ENCODE measurements around the gene RPL13. TPM values are rescaled to one million over a fixed set of nuclear protein-coding genes. Genes with fewer than 3 reads are reported as not detected.

RPL13 gene
- total and polyA plus RNA-seq, 9 of the 15 experiments (the other 6 are each of a cell fraction or from before 2014, with no cell fraction given): 227 to 6,042 (median 1,633) TPM

- TF ChIP-seq HCFC1 (IDR thresholded peaks at IDR 0.05; ENCODE audit: low read depth, low read length) (peak; percentile 70; the same call in 1 of the 2 replicates), SMAD4 (CRISPR knock-in tag; conservative IDR thresholded peaks at IDR 0.05) (peak; percentile 84; the same call in 1 of the 2 replicates), GATAD2A (IDR thresholded peaks at IDR 0.05) (no peak), EP400 (IDR thresholded peaks at IDR 0.05) (peak; percentile 99), MITF (IDR thresholded peaks at IDR 0.05) (peak; percentile 12; the same call in 1 of the 2 replicates), CTBP1 (IDR thresholded peaks at IDR 0.05; ENCODE audit: borderline replicate concordance) (peak; percentile 61), CTCF (IDR thresholded peaks at IDR 0.05 in 2 of 3, conservative IDR thresholded peaks at IDR 0.05 in 1 of 3; ENCODE audit: insufficient read depth in 2 of 3, low read depth in 1 of 3, low read length in 3 of 3) (peak in 1 of 3 experiments; percentile 12; a peak in 1 of 6 replicates), BRD9 (IDR thresholded peaks at IDR 0.05; ENCODE audit: low read depth, partially characterized antibody) (peak; percentile 99)
These were observed at the start of gene RPL13 (continued) for GRCh38 chr16:89560378-89561141.
